ENCODE results near the gene PTF1A.

- TF ChIP-seq CTCF (IDR thresholded peaks at IDR 0.05; ENCODE audit: low read depth, low read length, missing input control), result no peak
- no peak for TF ChIP-seq REST (IDR thresholded peaks at IDR 0.05)
These were observed 7.8 kb downstream of the PTF1A start for GRCh38 chr10:23199768-23200511.
